GM18519 (cell line): ENCODE measurements around the gene LMO2.
"Not testable (repeated sequence)": the region's sequence is repeated elsewhere in the genome, so short reads cannot be mapped to it uniquely, and the experiment has no call there.

Experiments used
- ATAC-seq: cut with Tn5 transposase; IDR thresholded peaks from one replicate; pipeline ENCODE4 v1.9.1; 2021; ENCODE audit warnings: mild to moderate bottlenecking, moderate library complexity; ENCODE audit not compliant: unreplicated experiment, low FRiP score

The LMO2 gene

DNA sequence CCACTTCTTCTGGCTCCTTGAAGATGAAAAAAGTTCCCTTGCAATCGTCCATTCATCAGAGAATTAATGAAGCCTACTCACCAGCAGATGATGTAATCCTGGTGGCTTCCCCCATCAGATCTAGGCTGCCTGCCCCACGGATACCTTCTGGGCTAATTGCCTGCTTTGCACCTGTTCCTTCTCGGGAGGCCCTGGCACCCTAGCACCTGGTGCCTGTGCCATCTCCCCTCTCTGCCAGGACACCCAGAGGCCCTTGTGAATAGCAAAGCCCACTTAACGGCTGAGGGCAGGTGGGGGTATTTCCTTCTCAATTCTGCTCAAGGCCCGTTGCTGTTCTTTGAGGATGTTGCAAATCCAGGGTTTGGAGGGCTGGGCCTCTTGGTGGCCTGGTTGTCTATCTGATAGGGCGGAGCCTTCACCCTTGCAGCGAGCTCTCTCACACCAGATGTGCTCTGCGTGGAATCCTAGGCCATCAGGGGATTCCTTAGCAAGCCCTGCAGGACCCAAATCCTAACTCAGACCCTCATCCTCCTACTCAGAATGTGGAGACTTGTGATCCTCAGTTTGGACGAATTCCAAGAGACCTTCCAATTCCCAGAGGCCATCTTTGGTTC is at the start of gene LMO2:
Gene LMO2, minus strand, starts transcription at position 363 of the 614 bp plus-strand sequence. CDS start 22,360 bp downstream, outside the sequence.
- no peak for ATAC-seq

DNA sequence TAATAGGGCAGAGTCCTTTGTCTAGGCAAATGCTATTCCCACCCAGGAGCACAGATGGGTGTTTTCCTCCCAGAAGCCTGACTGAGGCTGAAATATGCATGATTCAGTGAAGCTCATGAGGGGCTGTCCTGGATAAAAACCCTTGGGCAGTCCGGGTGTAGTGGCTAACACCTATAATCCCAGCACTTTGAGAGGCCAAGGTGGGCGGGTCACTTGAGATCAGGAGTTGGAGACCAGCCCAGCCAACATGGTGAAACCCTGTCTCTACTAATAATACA is 48.6 kb upstream of the LMO2 start:
- no peak for ATAC-seq

DNA sequence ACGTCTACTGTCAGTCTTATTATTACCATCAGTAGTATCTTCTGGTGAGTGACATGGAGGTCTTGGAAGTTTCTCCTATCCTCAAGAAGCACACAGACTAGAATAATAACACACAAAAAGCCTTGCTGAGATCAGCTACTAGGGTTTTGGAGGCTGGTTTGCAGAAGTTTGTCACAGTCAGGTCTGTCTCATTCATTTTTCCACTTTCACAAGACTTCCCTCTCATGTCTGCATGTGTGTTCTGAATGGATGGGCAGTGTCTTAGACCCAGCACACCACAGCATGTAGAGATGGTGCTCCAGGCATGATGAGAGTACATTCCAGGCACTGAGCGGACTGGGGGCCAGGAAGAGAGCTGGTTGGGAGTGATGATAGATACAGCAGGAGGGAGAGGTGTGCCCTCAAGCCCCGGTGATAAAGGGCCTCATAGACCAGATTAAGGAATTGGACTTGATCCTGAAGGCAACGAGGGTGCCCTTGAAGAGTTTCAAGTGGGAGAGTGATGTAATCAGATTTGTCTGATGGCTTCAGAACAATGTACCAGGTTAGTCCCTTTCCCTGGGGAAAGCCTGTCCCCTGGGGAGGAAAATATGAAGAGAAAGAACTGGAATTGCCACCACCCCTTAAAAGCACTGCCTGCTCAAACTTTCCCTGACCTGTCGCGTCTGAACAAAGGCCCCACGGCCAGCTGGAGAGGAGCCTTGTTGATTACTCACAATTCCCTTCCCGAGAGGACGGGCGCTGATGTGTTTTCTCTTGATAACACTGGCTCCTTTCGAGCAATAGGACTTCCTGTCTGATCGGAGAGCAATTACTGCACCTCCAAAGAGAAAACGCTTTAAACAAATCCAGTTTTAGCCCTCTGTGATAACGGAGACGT is 45.1 kb upstream of the LMO2 start:
- ATAC-seq: no peak

DNA sequence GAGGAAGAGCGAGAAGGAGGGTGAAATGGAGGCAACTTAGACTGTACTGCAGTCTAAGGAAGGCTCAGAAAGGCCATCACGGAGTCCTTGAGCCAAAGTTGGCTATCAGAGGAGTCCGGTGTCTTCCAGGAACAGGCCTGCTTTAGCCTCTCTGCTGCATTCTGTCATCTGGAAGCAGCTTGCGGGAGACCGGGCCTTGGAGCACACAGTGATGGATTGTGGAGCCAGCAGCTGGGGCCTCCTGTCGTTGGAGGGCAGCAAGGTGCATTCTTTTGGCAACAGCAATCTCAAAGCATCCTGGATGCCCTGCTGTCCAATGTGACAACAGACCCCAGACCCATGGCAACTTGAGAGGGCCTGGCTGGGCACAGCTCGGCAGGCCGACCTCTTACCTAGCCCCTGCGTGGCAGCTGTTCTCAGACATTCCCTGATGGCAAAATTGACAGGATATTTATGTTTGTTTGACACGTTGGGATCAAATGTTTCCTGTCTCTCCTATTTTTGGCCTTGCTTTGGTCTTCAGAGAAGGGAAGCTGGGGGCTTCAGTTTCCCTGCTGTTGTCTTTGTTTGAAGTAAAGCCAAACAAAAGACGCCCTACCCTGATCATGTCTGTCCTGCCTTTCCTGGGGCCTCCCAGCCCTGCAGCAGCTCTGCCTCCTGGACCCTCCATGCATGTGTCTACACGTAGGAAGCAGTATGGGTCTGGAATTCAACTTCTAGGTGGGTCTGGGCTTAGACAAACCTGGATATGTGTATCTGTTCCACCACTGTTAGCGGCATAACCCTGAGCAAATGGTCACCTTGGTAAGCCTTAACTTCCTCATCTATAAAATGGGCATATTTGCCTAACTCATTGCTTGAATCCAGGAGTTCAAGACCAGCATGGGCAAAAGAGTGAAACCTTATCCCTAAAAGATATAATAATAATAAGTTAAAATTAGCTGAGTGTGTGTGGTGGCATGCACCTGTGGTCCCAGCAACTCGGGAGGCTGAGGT is 43.9 kb upstream of the LMO2 start:
- no peak for ATAC-seq

DNA sequence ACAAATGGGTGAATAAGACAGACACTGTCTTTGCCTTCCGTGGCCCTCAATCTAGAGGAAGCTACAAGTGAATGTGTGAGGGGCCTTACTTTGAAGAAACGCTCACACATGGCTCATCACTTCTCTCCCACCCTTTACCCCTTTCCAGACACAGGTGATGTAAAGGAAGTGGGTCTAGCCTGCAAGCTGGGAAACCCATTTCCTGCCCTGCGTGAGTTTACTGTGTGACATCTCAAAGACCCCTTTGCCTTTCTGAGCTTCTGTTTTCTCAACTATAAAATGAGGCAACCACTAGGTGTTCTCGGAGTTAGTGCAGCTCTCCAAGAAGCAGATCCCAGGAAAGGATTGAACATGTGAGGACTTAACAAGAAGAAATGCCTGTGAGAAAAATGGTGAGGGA is 43.1 kb upstream of the LMO2 start:
- ATAC-seq: no peak

DNA sequence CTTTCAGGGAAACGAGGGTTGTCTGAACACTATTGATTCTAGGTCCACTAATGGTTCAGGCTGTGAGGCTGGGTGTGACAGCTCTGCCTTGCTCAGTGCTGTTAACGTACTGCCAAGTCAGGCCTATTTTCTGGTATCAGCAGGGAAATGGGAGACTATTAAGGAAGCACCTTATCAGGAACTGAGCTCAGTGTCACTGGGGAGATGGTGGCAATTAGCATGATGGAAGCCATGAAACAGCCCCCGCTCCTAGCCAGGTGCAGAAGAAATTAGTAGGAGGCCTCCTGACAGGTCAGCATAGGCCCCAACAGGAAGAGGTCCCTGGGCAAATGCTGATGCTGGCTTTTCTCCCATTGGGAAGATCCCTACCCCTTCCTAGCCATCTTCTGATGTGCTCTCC is 42.6 kb upstream of the LMO2 start:
- no peak for ATAC-seq

DNA sequence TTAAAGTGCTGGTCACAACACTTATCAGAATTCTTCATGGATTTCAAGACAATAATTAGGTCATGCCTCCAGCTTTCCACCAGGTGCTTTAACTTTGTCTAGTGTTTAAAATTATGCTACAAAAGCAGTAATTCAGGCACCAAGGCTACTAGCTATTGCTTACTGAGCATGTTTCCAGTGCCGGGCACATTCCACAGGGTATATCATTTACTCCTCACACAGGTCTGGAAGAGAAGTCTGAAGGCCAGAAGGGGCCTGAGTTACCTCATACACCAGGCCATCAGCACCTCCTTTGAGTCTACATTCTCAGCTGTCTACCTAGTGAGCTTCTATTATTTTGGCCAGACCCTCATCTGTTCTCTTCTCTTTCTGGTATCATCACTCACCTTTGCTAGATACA is 41.7 kb upstream of the LMO2 start:
- ATAC-seq: no peak

DNA sequence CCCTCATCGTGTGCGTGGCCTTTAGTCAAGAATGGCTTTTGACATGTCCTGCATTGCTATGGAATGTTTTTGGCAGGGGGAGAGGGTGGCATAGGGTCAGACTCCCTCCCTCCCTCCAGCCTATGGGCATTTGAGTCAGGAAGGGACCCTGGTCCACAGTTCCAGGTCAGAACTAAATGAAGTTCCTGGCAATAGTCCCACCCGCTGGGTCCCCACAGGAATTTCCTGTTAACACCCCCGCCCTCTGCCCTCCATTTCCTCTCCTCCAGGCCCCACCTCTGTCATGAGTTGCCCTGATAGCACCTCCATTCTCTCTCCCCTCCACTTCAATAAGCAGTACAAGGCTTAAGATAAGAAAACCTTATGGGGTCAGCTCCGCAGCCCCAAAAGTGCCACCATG is 40.8 kb upstream of the LMO2 start:
- ATAC-seq: no peak

DNA sequence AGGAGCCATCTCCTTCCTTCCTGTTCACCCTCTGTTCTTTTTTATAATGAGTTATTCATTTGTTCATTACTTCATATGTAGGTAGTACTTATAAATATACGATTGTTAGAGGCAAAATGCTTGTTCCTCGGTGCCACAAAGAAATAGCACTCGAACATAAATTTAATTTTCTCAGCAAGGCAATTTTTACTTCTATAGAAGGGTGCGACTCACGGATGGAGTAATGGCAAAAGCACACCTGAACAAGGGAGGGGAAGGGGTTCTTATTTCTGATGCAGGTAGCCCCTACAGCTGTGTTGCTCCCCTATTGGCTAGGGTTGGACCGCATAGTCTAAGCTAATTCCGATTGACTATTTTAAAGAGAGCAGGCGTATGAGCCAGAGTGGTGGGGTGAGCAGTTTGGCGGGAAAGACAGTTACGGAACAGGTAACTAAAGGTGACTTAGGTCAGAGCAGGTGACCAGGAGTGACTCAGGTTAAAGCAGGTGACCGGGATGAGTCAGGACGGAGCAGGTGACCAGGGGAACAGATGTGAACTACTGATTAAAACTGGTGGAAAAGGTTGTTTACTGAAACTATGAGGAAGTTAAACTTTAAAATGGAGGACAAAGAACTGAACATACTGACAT is 40.0 kb upstream of the LMO2 start:
- ATAC-seq: not testable (repeated sequence)

DNA sequence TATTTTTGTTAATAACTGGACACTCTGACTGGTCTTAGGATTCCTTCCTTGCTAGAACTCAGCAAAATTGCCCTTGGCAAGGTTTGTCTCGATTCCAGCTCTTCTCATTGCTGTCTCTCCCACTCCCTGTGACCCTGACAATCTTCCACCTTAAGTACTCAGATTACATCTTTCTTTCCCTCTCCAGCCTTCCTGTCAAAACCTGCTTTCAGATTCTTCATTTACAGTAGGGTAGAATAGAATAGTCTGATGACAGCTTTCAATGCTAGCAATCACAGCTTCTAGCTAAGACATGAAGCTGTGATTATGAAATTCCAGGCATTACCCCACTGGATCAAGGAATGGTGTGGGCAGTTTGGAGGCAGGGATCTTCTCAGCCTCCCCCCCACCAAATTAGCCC is 39.2 kb upstream of the LMO2 start:
- ATAC-seq: no peak

DNA sequence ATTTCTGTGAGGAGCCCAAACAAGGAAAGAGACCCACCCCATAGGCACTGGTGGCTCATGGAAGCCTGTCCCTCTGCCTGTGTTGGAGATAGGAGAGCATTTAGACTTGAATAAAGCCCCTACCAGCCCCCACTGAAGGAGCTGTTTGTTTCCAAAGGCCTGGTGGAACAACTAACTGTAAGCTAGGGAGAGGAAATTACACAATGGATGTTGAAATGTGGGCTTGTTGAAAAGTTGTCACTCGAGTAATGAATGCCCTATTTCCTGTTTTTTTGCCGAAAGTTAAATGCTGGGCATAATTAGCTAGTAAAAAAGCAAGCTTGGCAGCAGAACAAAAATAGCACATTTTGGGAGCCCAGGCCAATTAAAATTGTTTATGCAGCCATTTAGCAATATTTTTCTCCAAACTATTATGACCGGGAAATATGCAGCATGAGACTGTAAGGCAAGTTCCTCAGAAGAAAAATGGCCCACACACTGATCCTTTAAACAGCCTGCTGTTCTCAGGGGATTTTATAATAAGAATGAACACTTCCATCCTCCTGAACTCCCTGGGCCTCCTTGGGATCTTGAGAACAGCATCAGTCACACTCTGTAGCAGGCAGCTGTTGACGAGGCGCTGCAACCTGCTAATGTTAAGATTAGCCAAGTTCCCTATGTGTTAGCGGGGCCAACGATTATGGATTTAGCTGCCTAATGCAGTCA is 38.6 kb upstream of the LMO2 start:
- ATAC-seq: no peak

DNA sequence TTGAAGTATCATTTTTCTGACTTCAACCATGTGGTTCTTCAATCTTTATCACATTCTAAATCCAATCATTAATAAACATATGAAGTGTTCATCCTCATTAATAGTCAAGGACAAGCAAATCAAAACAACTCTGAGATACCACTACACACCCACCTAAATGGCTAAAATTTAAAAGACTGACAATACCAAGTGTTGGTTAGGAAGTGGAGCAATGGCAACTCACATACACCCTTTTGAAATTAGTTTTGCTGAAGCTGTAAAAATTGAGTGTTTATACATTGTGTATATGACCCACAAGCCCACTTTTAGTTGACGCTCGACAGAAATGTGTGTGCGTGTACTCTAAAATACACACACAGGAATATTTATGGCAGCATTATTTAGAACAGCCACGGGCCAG is 36.7 kb upstream of the LMO2 start:
- no peak for ATAC-seq

DNA sequence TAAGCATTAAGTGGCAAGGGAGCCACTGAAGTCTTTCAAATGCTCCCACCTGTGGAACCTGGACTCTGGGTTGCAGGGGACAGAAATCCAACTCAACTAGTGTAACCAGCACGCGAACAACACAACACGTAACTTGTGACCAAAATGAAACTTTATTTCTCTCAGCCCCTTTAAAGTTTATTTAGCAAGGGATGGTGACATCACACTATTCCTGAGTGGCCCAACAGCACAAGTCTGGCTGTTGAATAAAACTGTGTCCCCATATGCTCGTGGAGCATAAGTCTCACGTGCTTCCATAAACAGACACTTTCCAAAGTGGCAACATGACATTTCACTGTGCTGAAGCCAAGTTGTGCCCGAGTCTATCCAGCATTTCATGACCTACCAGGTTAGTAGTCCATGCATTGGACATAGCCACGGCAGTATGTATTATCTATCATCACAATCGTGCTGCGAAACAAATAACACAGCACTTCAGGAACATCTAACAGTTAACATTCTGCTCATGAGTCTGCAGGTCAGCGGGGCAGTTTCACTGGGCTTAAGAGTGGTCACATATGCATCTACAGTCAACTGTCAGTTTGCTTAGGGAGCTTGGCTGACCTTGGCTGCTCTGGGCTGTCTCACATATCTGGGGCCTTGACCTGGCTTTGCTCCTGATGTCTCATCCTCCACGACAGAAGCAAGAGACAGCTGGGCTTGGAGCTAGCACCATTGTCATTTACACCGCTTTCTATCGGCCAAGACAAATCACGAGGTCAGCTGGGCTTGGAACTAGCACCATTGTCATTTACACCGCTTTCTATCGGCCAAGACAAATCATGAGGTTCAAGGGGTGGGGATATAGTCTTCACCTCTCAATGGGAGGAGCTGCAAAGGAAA is 35.0 kb upstream of the LMO2 start:
- ATAC-seq: no peak

DNA sequence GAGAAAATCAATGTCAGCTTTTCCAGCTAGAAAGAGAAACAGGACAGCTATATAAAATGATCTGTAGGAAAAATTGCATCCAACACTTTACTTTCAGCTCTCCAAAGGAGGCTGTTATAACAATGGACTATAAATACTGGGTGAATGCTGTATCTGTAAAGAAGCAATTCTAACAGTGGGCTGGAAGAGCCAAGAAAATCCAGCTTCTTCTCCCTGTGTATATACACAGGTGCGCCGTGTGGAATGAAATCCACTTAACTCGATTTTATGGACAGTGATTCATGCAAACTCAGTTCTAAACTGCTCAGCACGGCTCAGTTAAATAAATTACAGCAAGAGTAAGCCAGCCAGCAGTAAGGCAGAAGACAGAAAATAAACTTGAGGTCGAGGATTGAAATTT is 32.5 kb upstream of the LMO2 start:
- ATAC-seq: no peak

DNA sequence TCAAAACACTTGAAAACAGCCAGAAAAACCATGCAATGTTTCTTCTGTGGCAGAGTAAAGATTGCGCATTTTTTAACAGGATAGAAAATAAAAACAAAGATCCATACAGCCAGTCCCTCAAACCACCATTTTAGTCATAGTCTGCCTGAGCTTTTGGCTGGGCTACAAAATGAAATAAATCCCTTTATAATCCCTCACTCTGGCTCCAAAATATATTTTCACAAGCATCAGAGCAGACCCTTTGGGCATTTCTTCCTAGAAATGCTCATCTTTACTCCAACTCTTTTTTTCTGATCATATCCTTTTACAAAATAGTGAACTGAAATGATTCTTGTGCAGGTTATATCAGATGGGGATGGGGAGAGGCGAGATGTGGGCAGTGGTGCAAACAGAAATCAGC is 31.8 kb upstream of the LMO2 start:
- no peak for ATAC-seq

DNA sequence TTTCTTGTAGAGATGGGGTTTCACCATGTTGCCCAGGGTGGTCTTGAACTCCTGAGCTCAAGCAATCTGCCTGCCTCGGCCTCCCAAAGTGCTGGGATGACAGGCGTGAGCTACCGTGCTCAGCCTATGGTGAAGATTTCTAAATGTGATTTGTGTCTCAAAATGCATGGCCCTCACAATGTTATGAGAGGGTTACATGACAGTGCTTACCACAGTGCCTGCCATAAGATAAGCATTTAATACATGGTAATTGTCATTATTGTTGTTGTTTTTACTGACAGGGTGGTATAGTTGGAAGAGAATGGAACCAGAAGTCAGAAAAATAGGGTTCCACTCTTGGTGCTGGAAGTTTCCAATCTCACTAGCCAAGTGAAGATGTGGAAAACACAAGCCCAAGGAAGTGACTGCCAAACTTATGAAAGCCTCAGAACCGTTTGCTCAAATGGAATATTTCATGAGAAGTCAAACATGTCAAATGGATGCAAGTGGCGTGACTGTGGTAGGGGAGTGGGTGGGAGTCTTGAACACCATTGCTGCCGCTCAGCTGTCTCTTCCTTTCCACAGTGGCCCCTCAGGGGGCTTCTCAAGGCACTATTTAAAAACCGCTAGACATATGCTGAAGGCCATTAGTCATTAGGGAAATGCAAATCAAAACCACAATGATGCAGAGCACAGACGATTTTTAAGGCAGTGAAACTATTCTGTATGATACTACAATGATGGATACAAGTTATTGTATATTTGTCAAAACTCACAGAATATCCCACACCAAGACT is 29.1 kb upstream of the LMO2 start:
- peak; percentile 88 for ATAC-seq

DNA sequence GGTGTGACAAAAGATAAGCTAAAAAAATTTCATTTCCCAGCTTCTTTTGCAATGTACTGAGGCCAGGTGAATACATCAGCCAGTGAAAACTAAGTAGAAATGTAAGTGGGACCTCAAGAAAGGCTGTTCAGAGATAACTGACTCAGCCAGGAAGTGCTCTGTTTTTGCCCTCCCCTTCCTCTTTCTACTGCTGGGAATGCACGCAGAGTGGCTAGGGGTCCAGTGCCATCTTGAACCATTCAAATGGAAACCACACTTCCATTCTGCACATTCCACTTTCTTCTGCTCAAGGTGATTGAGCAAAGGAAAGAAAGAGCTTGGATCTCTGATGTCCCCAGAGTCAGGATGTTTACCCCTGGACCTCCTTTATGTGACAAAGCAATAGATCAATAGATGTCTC is 27.8 kb upstream of the LMO2 start:
- no peak for ATAC-seq

DNA sequence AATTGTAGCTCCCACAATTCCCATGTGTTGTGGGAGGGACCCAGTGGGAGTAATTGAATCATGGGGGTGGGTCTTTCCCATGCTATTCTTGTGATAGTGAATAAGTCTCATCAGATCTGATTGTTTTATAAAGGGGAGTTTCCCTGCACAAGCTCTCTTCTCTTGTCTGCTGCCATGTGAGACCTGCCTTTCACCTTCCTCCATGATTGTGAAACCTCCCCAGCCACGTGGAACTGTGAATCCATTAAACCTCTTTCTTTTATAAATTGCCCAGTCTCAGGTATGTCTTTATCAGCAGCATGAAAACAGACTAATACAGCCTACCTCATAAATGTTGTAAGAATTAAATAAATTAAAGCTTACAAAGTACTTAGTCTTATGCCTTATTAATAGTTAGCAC is 25.5 kb upstream of the LMO2 start:
- ATAC-seq: not testable (repeated sequence)
